HepG2 (cell line): ENCODE results near the gene TMEM240. TPM values are rescaled to one million over a fixed set of nuclear protein-coding genes. Genes with fewer than 3 reads are reported as not detected.
A peak's percentile ranks its signal among the peaks of the same experiment; 100 is the strongest.

Experiments
- CBFB ChIP-seq: sonication (generic); formaldehyde crosslinking; IDR thresholded peaks from 2 replicates; pipeline ENCODE4 v1.4.0; 2020; ENCODE audit warnings: missing genetic modification reagents
- MAF1 ChIP-seq: sonication (generic); formaldehyde crosslinking; IDR thresholded peaks from 2 replicates; pipeline ENCODE4 v1.5.0; 2020; ENCODE audit warnings: missing genetic modification reagents, borderline replicate concordance
- POLR2A ChIP-seq, 2 experiments: IDR thresholded peaks; 2 replicates each; pipeline ENCODE4 v1.6.1; 2011; ENCODE audit warnings: low read depth in 2 of 2, low read length in 2 of 2, mild to moderate bottlenecking in 1 of 2, moderate library complexity in 1 of 2; ENCODE audit not compliant: insufficient read depth in 1 of 2
- RFX5 ChIP-seq: IDR thresholded peaks from 2 replicates; pipeline ENCODE4 v1.6.1; 2011; ENCODE audit warnings: low read depth, low read length, improper control_type of control experiment
- SMAD1 ChIP-seq: sonication (generic); formaldehyde crosslinking; IDR thresholded peaks from 2 replicates; pipeline ENCODE4 v1.4.0; 2020; ENCODE audit warnings: missing genetic modification reagents, low read depth, mild to moderate bottlenecking, borderline replicate concordance
- ZC3H13 ChIP-seq: sonication (generic); formaldehyde crosslinking; IDR thresholded peaks from 2 replicates; pipeline ENCODE4 v1.8.1; 2023; ENCODE audit warnings: mild to moderate bottlenecking, missing genetic modification reagents, moderate library complexity
- ZFP36L1 ChIP-seq: sonication (generic); formaldehyde crosslinking; IDR thresholded peaks from 2 replicates; pipeline ENCODE4 v1.8.0; 2022; ENCODE audit warnings: mild to moderate bottlenecking, missing genetic modification reagents, moderate library complexity
- ZNF496 ChIP-seq: sonication (generic); formaldehyde crosslinking; IDR thresholded peaks from 2 replicates; pipeline ENCODE4 v1.8.1; 2023; ENCODE audit warnings: mild to moderate bottlenecking, moderate library complexity, missing genetic modification reagents; ENCODE audit not compliant: insufficient replicate concordance
- ZNF530 ChIP-seq: sonication (generic); formaldehyde crosslinking; IDR thresholded peaks from 2 replicates; pipeline ENCODE4 v1.5.0; 2020; ENCODE audit warnings: low read depth, mild to moderate bottlenecking, missing genetic modification reagents
- ZNF563 ChIP-seq: sonication (generic); formaldehyde crosslinking; IDR thresholded peaks from 2 replicates; pipeline ENCODE4 v1.8.0; 2022; ENCODE audit warnings: mild to moderate bottlenecking, moderate library complexity, missing genetic modification reagents
- polyA plus RNA-seq, 8 experiments: library from polyadenylated mRNA; depleted of rRNA in 3 of 8; stranded (reverse) in 7 of 8; unstranded in 1 of 8; fragments of >200 nt; fragmentation: Illumina TruSeq in 4 of 8; extraction: Trizol in 4 of 8; gene quantifications; 2 replicates each; pipeline versions ENCODE4 v1.2.1 to v1.2.3, GENCODE V29; 2011 to 2016; ENCODE audit warnings: low read depth in 4 of 8, missing spikeins in 1 of 8, mixed read lengths in 1 of 8; ENCODE audit not compliant: insufficient read depth in 1 of 8
- total RNA-seq, 5 experiments: library from RNA; depleted of rRNA; stranded (reverse); fragments of >200 nt; fragmentation: Illumina TruSeq; extraction: Trizol; gene quantifications; 2 replicates each; pipeline ENCODE4 v1.2.3, GENCODE V29; 2016; ENCODE audit warnings: low read depth in 1 of 5
- TF ChIP-seq, protein P1 (sequence below): IDR thresholded peaks from 2 replicates; pipeline ENCODE4 v1.6.1; 2012; ENCODE audit warnings: low read length, improper control_type of control experiment
- TF ChIP-seq, protein P2 (sequence below): sonication (generic); formaldehyde crosslinking; IDR thresholded peaks from 2 replicates; pipeline ENCODE4 v1.9.0; 2021; ENCODE audit warnings: missing genetic modification reagents, borderline replicate concordance
- TF ChIP-seq, protein P3 (sequence below): sonication (generic); formaldehyde crosslinking; IDR thresholded peaks from 2 replicates; pipeline ENCODE4 v1.4.0; 2020; ENCODE audit warnings: missing genetic modification reagents
- TF ChIP-seq, protein P4 (sequence below): sonication (generic); formaldehyde crosslinking; conservative IDR thresholded peaks from 2 replicates; pipeline ENCODE4 v1.4.0; 2020; ENCODE audit warnings: missing genetic modification reagents
- TF ChIP-seq, protein P5 (sequence below): sonication (generic); formaldehyde crosslinking; IDR thresholded peaks from 2 replicates; pipeline ENCODE4 v1.4.0; 2020; ENCODE audit warnings: mild to moderate bottlenecking, missing genetic modification reagents

The TMEM240 gene
- total and polyA plus RNA-seq, 2 of the 13 experiments (the other 11 are each of a cell fraction or from before 2014, with no cell fraction given) = 0.17 TPM; not detected in 1

DNA sequence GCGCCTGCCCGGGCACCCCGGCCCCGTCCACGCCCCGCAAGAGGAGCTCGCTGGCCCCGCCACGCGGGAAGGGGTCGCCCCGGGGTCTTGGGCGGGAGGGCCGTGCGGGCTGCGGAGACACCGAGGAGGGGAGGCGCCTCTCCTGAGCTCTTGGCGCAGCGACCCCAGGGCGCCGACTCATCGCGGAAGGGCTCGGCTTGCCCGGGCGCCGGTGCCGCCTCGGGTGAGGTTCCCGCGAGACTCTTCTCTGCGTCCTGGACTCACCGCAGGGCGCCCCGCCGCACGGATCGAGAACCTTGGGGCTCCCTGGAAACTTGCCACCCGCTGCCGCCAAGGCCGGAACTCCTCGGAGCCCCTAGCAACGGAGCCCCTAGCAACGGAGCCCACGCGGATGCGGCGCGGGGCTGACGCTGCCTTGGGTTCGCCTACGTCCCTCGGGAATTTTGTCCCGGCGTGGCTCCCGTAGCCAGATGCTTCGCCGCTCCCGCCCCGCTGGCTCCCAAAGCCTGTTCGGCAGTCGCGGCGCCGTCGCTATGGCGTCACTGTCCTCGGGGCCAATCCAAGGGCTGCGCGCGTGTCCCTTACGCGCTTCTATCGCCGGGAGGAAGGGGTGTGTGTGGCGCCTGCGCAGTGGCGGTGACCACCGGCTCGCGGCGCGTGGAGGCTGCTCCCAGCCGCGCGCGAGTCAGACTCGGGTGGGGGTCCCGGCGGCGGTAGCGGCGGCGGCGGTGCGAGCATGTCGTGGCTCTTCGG is 28.7 kb downstream of the TMEM240 start, which contains the start of gene ATAD3A (continued):
- peak; percentile 84; the same call in 1 of the 2 replicates for TF ChIP-seq ZNF563 (CRISPR knock-in tag)
- TF ChIP-seq SMAD1 (CRISPR knock-in tag) = peak; percentile 61; the same call in 1 of the 2 replicates
- TF ChIP-seq, protein P1, sequence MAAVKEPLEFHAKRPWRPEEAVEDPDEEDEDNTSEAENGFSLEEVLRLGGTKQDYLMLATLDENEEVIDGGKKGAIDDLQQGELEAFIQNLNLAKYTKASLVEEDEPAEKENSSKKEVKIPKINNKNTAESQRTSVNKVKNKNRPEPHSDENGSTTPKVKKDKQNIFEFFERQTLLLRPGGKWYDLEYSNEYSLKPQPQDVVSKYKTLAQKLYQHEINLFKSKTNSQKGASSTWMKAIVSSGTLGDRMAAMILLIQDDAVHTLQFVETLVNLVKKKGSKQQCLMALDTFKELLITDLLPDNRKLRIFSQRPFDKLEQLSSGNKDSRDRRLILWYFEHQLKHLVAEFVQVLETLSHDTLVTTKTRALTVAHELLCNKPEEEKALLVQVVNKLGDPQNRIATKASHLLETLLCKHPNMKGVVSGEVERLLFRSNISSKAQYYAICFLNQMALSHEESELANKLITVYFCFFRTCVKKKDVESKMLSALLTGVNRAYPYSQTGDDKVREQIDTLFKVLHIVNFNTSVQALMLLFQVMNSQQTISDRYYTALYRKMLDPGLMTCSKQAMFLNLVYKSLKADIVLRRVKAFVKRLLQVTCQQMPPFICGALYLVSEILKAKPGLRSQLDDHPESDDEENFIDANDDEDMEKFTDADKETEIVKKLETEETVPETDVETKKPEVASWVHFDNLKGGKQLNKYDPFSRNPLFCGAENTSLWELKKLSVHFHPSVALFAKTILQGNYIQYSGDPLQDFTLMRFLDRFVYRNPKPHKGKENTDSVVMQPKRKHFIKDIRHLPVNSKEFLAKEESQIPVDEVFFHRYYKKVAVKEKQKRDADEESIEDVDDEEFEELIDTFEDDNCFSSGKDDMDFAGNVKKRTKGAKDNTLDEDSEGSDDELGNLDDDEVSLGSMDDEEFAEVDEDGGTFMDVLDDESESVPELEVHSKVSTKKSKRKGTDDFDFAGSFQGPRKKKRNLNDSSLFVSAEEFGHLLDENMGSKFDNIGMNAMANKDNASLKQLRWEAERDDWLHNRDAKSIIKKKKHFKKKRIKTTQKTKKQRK = no peak
- TF ChIP-seq ZFP36L1 (CRISPR knock-in tag) = 0 out of 2 replicates have a peak, but pooled peaks have one; percentile 42
- TF ChIP-seq ZC3H13 (CRISPR knock-in tag) = peak; percentile 91
- TF ChIP-seq, protein P2, sequence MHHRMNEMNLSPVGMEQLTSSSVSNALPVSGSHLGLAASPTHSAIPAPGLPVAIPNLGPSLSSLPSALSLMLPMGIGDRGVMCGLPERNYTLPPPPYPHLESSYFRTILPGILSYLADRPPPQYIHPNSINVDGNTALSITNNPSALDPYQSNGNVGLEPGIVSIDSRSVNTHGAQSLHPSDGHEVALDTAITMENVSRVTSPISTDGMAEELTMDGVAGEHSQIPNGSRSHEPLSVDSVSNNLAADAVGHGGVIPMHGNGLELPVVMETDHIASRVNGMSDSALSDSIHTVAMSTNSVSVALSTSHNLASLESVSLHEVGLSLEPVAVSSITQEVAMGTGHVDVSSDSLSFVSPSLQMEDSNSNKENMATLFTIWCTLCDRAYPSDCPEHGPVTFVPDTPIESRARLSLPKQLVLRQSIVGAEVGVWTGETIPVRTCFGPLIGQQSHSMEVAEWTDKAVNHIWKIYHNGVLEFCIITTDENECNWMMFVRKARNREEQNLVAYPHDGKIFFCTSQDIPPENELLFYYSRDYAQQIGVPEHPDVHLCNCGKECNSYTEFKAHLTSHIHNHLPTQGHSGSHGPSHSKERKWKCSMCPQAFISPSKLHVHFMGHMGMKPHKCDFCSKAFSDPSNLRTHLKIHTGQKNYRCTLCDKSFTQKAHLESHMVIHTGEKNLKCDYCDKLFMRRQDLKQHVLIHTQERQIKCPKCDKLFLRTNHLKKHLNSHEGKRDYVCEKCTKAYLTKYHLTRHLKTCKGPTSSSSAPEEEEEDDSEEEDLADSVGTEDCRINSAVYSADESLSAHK (CRISPR knock-in tag) = no peak
- TF ChIP-seq CBFB (CRISPR knock-in tag) = peak; percentile 35; the same call in 1 of the 2 replicates
- TF ChIP-seq, protein P3, sequence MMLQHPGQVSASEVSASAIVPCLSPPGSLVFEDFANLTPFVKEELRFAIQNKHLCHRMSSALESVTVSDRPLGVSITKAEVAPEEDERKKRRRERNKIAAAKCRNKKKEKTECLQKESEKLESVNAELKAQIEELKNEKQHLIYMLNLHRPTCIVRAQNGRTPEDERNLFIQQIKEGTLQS (CRISPR knock-in tag) = no peak
- TF ChIP-seq ZNF530 (CRISPR knock-in tag) = no peak
- TF ChIP-seq MAF1 (CRISPR knock-in tag) = no peak
- TF ChIP-seq RFX5 = peak; percentile 72
- peak; percentile 63 to 78 for TF ChIP-seq POLR2A (IDR thresholded peaks at IDR 0.05; ENCODE audit: insufficient read depth in 1 of 2, low read depth in 2 of 2, low read length in 2 of 2)
- TF ChIP-seq, protein P4, sequence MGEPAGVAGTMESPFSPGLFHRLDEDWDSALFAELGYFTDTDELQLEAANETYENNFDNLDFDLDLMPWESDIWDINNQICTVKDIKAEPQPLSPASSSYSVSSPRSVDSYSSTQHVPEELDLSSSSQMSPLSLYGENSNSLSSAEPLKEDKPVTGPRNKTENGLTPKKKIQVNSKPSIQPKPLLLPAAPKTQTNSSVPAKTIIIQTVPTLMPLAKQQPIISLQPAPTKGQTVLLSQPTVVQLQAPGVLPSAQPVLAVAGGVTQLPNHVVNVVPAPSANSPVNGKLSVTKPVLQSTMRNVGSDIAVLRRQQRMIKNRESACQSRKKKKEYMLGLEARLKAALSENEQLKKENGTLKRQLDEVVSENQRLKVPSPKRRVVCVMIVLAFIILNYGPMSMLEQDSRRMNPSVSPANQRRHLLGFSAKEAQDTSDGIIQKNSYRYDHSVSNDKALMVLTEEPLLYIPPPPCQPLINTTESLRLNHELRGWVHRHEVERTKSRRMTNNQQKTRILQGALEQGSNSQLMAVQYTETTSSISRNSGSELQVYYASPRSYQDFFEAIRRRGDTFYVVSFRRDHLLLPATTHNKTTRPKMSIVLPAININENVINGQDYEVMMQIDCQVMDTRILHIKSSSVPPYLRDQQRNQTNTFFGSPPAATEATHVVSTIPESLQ (CRISPR knock-in tag) = no peak
- TF ChIP-seq, protein P5, sequence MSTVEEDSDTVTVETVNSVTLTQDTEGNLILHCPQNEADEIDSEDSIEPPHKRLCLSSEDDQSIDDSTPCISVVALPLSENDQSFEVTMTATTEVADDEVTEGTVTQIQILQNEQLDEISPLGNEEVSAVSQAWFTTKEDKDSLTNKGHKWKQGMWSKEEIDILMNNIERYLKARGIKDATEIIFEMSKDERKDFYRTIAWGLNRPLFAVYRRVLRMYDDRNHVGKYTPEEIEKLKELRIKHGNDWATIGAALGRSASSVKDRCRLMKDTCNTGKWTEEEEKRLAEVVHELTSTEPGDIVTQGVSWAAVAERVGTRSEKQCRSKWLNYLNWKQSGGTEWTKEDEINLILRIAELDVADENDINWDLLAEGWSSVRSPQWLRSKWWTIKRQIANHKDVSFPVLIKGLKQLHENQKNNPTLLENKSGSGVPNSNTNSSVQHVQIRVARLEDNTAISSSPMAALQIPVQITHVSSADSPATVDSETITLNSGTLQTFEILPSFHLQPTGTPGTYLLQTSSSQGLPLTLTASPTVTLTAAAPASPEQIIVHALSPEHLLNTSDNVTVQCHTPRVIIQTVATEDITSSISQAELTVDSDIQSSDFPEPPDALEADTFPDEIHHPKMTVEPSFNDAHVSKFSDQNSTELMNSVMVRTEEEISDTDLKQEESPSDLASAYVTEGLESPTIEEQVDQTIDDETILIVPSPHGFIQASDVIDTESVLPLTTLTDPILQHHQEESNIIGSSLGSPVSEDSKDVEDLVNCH (CRISPR knock-in tag) = no peak
- no peak for TF ChIP-seq ZNF496 (CRISPR knock-in tag)
